HG03460 (cell line): ENCODE results near the gene RSBN1.
"Not testable (repeated sequence)": the region's sequence is repeated elsewhere in the genome, so short reads cannot be mapped to it uniquely, and the experiment has no call there.

ENCODE experiments used
- ATAC-seq: cut with Tn5 transposase; IDR thresholded peaks from one replicate; pipeline ENCODE4 v1.9.1; 2021; ENCODE audit not compliant: unreplicated experiment

The RSBN1 gene

DNA sequence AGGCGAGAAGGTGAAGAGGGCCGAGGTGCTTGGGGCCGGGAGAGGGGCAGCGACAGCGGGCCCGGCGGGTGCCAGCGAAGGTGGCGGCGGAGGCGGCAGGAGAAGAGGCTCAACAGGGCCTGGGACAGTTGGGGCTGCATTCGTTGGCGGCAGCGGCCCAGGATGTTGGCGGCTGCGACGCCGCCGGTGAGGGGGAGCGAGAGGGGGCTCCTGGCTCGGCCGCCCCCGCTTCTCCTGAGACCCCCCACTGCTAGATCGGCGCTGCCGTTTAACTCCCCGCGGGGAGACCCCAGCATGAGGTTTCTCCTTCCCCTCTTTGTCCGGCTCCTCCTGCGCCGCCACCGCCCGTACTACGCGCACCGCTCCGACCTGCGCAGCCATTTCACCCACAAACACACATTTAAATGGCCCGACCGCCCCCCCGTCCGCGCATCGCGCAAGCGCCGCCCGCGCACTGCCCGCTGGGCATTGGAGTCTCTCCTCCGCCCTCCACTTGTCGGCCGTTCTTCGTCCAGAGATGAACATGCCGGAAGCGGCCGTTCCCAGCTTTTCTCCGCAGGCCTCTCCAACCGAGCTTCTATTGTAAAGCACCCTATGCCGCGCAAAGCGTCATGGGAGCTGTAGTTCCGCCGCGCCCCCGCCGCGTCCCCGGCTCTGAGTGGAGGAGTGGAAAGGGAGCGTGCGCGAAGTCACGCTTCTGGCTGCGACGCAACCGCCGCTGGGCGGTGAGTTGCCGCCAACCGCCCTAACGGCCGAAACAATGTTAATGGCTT, at the start of gene RSBN1:
RSBN1 (minus strand) TSS at position 589 of the 773 bp plus-strand sequence; CDS start at position 525, 64 bp downstream.
- peak; percentile 90 for ATAC-seq

DNA sequence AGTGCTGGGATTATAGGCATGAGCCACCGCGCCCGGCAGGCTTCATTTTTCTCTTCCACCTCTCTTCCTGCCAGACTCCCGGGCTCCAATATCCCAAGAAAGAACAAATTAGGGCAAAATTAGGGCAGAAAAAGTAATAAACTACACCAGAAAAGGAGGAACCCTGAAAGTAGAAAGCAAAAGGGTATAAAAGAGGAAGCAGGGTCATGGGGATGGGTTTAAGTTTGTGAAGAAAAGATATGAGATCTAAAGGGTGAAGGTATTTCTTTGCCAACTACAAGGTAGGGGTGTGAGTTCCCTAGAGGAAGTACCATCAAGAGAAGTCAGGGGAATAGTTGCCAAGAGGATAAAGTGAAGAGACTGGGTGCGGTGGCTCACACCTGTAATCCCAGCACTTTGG, 49.4 kb upstream of the RSBN1 start:
- ATAC-seq: no peak

DNA sequence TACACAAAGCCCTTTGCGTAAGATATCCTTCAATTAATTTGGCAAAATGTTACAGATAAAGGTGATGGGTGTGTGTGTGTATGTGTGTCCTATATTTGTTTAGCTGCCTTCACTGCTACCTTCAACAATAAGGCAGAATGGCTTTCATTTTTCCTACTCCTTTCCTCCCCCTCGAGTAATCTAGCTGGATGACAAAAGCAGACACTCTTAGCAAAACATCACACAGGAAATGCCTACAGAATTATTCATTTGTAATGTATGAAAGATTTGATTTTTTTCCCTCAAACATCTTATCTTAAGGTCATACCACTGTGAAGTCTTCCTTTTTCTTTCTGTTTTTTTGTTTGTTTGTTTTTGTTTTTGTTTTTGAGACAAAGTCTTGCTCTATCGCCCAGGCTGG, 48.6 kb upstream of the RSBN1 start:
- ATAC-seq: no peak

DNA sequence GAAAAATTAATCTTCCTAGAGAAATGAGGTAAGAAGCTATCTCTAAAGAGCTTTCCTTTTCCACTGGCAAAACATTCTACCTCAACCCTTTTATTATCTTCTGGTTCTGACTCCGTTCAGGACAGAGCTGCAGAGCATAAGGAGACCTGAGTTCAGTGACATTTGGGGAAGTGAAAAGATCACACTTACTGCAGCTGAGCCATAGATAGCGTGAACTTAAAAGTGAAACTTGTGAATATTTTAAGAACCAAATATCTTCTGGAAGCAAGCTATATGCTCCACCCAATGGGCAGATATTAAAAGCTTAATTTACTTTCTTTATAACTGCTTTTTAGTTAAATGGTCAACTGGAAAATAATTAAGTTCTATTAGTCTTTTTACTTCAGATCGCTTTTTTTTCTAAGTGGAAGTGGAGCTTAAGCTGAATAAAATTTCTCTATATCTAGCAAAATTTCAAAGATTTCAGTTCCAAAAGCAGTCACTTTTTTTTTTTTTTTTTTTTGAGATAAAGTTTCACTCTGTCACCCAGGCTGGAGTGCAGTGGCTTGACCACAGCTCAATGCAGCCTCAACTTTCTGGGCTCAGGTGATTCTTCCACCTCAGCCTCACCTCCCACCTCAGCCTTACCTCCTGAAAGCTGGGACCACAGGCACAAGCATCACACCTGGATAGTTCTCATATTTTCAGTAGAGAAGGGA, 47.4 kb upstream of the RSBN1 start:
- ATAC-seq: peak; percentile 91

DNA sequence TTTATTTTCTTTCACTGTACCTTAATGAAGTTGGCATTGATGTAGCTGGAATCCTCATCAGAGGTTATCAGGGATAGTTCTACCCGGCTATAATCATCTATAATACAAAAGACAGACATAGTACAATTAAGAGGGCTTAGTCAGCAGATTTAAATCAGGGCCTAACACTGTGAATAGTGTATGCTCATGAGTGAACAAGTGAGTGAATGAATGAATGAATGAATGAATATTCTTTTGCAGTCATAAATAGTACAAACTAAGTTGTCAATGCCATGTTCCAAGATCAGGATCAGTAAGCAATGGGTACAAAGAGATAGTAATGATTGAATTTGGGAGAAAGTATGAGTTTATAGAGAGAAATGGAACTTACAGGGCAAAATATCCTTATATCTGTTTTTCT, 46.7 kb upstream of the RSBN1 start:
- ATAC-seq: no peak

DNA sequence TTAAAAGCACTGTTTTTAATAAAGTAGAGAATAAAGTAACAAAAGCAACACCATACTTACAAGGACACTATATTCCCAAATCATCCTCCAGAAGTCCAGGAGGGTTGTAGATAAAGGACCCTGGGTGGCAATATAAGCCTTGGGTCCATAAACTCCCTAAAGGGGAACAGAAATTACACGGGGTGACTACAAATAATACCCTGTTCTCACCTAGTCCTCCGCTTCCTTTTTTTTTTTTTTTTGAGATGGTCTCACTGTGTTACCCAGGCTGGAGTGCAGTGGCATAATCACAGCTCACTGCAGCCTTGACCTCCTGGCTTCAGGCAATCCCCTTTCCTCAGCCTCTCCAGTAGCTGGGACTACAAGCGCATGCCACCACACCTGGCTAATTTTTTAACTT, 46.1 kb upstream of the RSBN1 start:
- no peak for ATAC-seq

DNA sequence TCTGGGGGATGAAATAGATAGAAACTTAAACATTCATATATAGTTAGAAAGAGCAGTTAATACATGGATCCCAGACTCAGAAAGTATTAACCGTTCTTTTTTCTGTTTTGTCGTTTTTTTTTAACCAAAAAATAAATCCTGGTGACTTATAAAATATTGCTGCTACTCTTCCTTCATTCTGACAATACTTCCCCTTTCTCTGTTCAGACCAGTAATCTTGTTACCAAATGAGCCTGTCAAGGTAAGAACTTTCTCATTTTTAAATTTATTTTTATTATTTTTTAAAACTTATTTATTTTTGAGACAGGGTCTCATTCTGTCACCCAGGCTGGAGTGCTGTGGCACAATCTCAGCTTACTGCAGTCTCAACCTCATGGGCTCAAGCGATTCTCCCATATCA, 45.5 kb upstream of the RSBN1 start:
- no peak for ATAC-seq

DNA sequence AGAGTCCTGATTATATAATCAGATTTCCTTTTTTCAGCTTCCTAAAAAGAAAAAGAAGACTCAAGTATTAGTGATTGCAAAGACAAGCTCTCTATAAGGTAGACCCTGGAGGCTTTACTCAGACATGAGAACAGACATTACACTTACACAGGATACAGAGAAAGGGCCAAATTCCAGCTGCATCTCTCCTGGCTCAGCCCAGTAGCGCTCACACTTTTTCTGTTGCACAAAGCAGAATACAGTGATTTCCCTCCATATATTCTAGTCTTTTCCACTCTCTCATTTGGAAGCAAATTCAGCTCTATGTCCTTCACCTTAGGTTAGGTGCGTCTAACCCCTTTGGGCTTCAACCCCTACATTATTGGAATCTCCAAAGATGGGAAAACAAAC, 44.1 kb upstream of the RSBN1 start:
- ATAC-seq: no peak

DNA sequence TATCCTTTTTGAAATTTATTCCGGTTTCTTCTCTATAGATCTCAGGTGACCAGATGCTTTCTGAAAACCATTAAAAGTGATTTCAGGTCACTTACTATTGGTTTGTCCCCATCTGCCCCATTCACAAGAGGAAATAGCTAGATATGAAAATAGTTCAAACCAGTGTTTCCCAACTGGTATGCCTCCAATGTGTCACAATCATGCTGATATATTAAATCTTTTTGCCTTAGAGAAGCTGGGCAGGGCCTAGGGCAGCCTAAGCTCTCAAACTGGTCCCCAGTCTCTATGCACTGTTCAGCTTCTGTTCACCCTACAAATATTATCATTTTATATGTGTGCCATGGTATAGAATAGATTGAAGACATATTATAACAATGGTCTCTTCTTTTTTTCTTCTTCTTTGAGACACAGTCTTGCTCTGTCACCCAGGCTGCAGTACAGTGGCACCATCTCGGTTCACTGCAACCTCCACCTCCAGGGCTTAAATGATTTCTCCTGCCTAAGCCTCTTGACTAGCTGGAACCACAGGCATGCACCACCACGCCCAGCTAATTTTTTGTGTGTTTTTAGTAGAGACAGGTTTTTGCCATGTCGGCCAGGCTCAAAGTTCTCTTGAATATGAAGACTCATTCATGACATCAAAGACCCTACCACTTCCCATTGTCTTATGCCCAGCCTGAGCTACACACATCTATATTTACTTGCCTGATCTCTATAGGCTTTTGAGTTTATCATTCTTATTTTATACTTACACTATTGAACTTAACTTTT, 43.5 kb upstream of the RSBN1 start:
- no peak for ATAC-seq

DNA sequence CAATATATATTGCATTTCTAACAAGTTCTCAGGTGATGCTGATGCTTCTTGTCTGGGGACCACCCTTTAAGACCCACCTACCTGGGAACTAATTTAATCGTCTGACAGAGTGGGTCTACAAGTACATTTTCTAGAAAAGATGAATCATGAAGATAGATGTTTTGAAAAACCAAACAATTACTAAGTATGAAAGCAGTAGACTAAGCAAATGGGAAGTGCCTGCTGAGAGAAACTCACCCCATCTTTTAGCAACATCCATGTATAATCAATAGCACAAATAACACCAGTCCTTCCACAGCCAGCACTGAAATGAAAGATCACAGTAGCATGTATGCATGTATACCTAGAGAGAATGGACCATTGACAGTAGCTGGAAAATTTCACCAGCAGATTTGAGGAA, 42.0 kb upstream of the RSBN1 start:
- no peak for ATAC-seq

DNA sequence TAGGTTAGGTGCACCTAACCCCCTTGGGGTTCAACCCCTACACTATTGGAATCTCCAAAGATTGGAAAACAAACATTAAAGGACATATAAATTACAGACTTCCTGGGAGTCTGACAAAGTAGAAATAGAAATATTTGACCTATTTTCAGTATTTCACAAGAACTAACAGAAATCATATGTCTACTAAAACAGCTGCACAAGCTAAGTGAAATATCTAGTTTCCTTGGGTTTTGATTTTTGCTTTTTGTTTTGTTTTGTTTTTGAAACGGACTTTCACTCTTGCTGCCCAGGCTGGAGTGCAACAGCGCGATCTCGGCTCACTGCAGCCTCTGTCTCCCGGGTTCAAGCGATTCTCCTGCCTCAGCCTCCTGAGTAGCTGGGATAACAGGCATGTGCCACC, 40.4 kb upstream of the RSBN1 start:
- ATAC-seq: not testable (repeated sequence)

DNA sequence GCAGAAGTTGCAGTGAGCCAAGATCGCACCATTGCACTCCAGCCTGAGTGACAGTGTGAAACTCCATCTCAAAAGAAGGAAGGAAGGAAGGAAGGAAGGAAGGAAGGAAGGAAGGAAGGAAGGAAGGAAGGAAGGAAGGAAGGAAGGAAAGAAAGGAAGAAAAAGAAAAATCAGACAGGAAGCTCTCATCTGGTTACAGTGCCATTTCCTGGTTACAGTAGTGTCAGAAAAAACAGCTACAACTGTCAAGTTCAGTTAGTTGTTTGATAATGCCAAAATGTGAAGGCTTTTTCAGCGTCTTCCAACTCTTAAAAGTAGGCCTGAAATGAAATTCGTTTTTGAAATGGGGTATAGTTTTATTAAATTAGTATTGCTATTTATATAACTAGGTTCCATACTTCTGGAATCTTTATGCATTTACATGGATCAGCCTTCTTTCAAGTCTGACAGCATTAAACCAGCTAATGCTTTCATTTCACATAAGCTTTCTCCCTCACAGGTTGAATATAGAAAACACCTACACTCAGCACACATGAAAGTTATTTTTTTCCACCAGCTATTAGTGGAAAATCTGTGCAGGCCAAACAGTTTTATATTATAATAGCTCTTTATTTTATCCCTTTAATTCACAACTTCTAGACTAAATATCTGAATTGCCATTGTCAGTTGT, 38.0 kb upstream of the RSBN1 start:
- ATAC-seq: no peak

DNA sequence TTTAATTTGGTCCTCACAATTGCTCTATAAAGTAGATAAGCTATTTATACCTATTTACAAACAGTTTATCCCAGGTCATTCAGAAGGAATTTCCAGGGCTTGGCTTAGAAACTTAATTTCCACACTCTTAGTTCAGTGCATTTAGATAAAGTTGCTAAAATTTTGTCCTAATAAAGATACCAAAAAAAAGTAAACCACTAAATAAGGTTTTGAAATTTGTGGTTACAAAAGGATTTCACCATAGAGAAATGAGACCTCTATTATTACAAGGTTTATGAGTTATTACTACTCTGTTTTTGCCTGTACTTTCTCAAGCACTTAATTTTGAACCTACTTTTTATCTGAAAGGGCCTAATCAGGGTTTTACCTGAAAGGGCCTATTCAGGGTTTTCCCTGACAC, 36.8 kb upstream of the RSBN1 start:
- ATAC-seq: no peak

DNA sequence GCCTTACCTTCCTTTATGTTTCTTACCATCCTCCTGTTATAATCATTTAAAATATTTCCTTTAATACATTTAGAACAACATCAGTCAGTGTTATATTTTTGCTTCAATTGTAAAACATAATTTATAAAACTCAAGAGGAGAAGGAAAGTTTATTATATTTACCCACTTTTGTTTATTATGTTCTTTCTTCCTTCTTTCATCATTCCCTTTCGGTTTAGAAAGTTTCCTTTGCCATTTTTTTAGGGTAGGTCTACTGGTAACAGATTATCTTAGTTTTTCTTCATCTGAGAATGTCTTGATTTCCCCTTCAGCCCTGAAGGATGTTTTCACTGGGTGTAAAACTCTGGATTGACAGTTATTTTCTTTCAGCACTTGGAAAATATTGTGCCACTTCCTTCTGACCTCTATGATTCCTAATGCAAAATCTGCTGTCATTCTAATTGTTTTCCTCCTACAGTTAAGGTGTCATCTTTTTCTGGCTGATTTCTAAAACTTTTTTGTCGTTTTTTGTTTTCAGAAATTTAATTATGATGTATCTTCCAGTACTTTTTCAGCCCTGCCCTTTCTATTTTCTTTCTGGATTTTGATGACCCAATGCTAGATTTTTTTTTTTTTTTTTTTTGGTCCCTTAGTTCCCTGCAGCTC, 34.2 kb upstream of the RSBN1 start:
- no peak for ATAC-seq

DNA sequence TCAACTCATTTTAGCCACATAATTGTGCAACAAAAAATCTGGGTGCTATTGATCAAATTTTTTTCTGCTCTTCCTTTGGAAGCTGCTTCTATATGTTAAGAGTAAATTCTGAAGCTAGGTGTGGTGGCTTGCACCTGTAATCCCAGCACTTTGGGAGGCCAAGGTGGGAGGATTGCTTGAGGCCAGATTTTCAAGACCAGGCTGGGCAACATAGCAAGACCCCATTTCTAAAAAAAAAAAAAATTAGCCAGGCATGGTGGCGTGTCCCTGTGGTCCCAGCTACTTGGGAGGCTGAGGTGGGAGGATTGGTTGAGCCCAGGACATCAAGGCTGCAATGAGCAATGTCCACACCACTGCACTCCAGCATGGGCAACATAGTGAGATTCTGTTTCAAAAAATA, 24.3 kb upstream of the RSBN1 start:
- ATAC-seq: no peak

DNA sequence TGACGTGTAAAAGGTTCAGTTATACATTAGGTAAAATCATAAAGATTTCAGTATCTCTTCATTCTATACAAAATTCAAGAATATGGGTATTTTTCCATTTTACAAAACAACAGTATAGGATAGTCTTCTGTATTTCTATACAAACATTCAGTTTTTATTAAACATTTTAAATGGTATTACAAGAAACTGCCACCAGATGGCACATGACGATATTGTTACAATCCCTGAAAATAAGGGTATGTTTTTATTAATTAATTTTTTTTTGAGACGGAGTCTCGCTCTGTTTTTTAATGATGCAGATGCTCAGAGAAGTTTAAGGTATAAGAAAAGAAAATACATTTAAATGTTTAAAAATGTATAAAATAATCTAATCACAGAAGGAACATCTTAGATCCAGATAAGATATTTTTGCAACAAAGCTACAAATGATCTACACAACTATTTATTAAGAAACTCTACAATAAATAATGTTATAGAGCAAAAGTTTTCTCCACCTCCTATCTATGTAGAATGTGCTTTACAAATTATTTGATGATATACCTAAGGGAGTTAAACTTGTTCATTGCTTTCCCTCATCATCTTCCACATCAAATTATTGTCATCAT, 23.5 kb upstream of the RSBN1 start:
- ATAC-seq: no peak

DNA sequence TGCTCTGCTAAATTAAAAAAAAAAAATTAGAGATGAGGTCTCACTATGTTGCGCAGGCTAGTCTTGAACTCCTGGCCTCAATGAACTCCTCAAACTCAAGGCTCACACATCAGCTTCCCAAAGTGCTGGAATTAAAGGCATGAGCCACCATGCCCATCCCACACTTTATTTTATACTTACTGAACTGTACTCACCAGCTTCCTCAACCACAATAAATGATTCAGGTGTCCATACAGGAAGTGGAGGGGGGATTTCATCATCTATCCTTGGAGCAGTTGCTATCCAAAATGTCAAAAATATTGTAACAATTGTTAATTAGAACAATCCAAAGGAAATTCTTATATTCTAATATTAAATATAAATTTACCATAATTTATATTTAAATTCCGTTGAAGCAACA, 22.4 kb upstream of the RSBN1 start:
- ATAC-seq: no peak

DNA sequence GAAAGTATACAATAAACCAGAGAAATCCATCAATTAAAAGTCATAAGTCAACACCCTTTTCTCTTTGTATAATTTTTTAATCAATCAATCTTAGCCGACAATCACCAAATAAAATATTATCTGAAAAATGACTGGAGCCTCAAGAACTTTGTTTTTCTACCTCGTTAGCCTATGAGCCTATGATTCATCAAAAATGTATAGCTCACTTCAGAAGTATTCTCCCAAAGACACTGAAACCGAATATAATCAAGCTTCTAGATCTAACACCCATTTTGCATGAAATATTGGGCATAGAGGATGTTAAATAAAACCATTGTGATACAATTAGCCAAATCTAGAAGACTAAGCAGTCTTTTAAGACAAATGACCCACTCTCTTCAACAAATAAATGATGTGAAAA, 17.8 kb upstream of the RSBN1 start:
- no peak for ATAC-seq

DNA sequence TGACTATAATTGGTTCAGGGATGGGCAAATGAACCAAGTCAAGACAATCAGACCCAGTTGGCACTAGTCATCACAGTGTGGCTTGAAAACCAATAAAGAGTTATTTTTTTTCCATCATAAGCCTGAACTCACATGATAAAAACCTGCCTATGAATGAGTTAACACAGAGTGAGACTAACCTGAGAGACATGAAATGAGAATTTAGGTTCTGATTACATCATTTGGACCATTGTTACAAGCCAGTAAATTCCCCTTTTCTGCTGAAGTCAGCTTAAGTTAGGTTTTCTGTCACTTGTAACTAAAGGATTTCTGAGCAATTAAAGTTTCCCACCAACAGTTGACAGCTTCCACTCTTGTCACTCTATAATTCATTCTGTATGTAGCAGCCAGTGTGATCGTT, 9.6 kb upstream of the RSBN1 start:
- no peak for ATAC-seq

DNA sequence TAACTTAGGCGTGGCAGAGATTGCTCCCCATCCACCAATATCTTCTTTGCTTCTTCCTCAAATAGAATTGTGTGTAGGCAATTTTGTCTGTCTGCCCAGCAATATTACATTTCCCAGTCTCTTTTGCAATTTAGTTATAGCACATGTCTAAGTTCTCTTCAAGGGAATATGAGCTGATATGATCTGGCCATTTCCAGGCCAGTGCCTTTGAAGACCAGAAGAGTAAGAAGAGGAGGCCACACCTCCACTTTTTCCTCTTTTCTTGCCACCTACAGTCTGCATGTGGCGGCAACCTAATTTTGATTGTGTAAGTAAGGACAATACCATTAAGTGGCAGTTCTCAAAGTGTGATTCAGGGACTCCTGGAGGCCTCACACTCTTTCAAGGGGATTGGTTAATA, 6.3 kb upstream of the RSBN1 start:
- no peak for ATAC-seq

DNA sequence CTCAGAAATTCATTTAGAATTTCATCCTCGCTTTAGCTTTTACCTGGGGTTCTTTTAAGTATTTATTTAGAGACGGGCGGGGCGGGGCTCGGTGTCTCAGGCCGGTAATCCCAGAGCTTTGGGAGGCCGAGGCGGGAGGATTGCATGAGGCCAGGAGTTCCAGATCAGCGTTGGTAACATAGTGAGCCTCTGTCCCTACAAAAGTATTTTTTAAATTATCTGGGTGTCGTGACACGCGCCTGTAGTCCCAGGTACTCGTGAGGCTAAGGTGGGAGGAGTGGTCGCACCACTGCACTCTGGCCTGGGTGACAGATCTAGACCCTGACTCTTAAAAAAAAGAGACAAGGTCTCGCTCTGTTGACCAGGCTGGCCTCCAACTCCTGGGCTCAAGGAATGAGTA, 942 bp upstream of the RSBN1 start:
- no peak for ATAC-seq
